HepG2 (cell line): Measurements from ENCODE around the gene SPAAR. TPM values are rescaled to one million over a fixed set of nuclear protein-coding genes. Genes with fewer than 3 reads are reported as not detected.

Source experiments
- ATAC-seq: fragments of 200-7000 bp; cut with Tn5 transposase; 3 replicates; pipeline ENCODE4 v1.9.1; 2020; ENCODE audit warnings: mild to moderate bottlenecking, moderate library complexity
- BruUV-seq: library from RNA; stranded (reverse); fragments of 400-500 nt; replicated peaks from 2 replicates; lab custom pipeline; 2021; lab: Mats Ljungman, UMichigan
- CTCF ChIA-PET: fragments of 300-600 bp; formaldehyde crosslinking; extraction: SDS; loops from one replicate; lab custom pipeline; 2021; ENCODE audit warnings: low total read pairs, inconsistent platforms, low intra/inter-chr PET ratio; lab: Yijun Ruan, JAX
- POLR2A ChIA-PET: fragments of 350-600 bp; sonication (Branson Sonifier 250); formaldehyde crosslinking; loops from one replicate; lab custom pipeline; 2020; ENCODE audit warnings: antibody characterized with exemption, inconsistent platforms; lab: Yijun Ruan, JAX
- DNase-seq: peaks from one replicate; pipeline ENCODE4 v3.0.0-alpha.2; 2015; ENCODE audit warnings: low spot score
- FAIRE-seq: peaks from 3 replicates; lab custom pipeline; 2011; peaks lifted over from hg19 to GRCh38; lab: Jason Lieb, UNC
- H2AFZ ChIP-seq: one replicate; pipeline ENCODE4 v1.6.1; 2011; ENCODE audit warnings: low read length, inconsistent platforms
- H3K27ac ChIP-seq: fragments of 300-600 bp; 3 replicates; pipeline ENCODE4 v1.8.0; 2011; ENCODE audit warnings: mixed run types, mild to moderate bottlenecking, mixed read lengths, low read length, inconsistent platforms; ENCODE audit not compliant: insufficient read depth; ENCODE audit errors: extremely low read length
- H3K27me3 ChIP-seq, 2 experiments: fragments of 200-600 bp in 1 of 2; 2 replicates in 1 of 2; 3 replicates in 1 of 2; pipeline versions ENCODE4 v1.6.0 to v1.8.0; 2011; ENCODE audit warnings: low read length in 2 of 2, mild to moderate bottlenecking in 2 of 2, moderate library complexity in 2 of 2, inconsistent platforms in 1 of 2; ENCODE audit not compliant: insufficient read depth in 2 of 2, control insufficient read depth in 1 of 2
- H3K36me3 ChIP-seq, 2 experiments: fragments of 200-600 bp in 1 of 2; replicated peaks in 1 of 2; 2 replicates in 1 of 2; 3 replicates in 1 of 2; pipeline versions ENCODE4 v1.5.1 to v1.8.0; 2011; ENCODE audit warnings: low read length in 2 of 2, inconsistent platforms in 1 of 2; ENCODE audit not compliant: insufficient read depth in 2 of 2, control insufficient read depth in 1 of 2
- H3K4me1 ChIP-seq: 2 replicates; pipeline ENCODE4 v1.5.1; 2012; ENCODE audit warnings: low read length, inconsistent platforms; ENCODE audit not compliant: insufficient read depth
- H3K4me2 ChIP-seq: 2 replicates; pipeline ENCODE4 v1.6.0; 2011; ENCODE audit warnings: low read depth, low read length, inconsistent platforms
- H3K4me3 ChIP-seq, 3 experiments: fragments of 200-600 bp in 1 of 3; sonication (generic), shearing (Covaris generic) in 1 of 3; replicated peaks in 1 of 3; 2 replicates each; pipeline ENCODE4 v1.5.1; 2011 to 2016; ENCODE audit warnings: low read length in 3 of 3, inconsistent platforms in 2 of 3, low read depth in 2 of 3, mild to moderate bottlenecking in 2 of 3, control low read depth in 1 of 3, mixed read lengths in 1 of 3; ENCODE audit not compliant: insufficient read depth in 1 of 3
- H3K79me2 ChIP-seq: one replicate; pipeline ENCODE4 v1.6.1; 2011; ENCODE audit warnings: low read length, inconsistent platforms; ENCODE audit not compliant: insufficient read depth
- H3K9ac ChIP-seq: 2 replicates; pipeline ENCODE4 v1.6.0; 2011; ENCODE audit warnings: mild to moderate bottlenecking, low read depth, low read length, inconsistent platforms; ENCODE audit not compliant: insufficient read depth
- H3K9me3 ChIP-seq: 2 replicates; pipeline ENCODE4 v1.5.1; 2012; ENCODE audit warnings: mild to moderate bottlenecking, low read length
- H4K20me1 ChIP-seq: 2 replicates; pipeline ENCODE4 v1.6.0; 2011; ENCODE audit warnings: inconsistent platforms, mild to moderate bottlenecking, low read length, moderate library complexity; ENCODE audit not compliant: insufficient read depth
- AFF4 ChIP-seq: sonication (generic); formaldehyde crosslinking; IDR thresholded peaks from 2 replicates; pipeline ENCODE4 v1.4.0; 2020; ENCODE audit warnings: missing genetic modification reagents
- ETS1 ChIP-seq: sonication (generic); formaldehyde crosslinking; IDR thresholded peaks from 2 replicates; pipeline ENCODE4 v1.4.0; 2020; ENCODE audit warnings: missing genetic modification reagents
- HNRNPH1 ChIP-seq: fragments of 200-400 bp; formaldehyde crosslinking; optimal IDR thresholded peaks from 2 replicates; pipeline ENCODE3; 2017; ENCODE audit warnings: mild to moderate bottlenecking, low read depth, low read length
- KLF9 ChIP-seq: IDR thresholded peaks from 2 replicates; pipeline ENCODE4 v1.6.1; 2016; ENCODE audit warnings: low read depth
- MTF2 ChIP-seq: sonication (generic); formaldehyde crosslinking; IDR thresholded peaks from 2 replicates; pipeline ENCODE4 v1.5.0; 2020; ENCODE audit warnings: missing genetic modification reagents, borderline replicate concordance
- NRL ChIP-seq: sonication (generic); formaldehyde crosslinking; IDR thresholded peaks from 2 replicates; pipeline ENCODE4 v1.5.0; 2020; ENCODE audit warnings: missing genetic modification reagents, mild to moderate bottlenecking, moderate library complexity, borderline replicate concordance
- RBAK ChIP-seq: sonication (generic); formaldehyde crosslinking; IDR thresholded peaks from 2 replicates; pipeline ENCODE4 v1.5.1; 2020; ENCODE audit warnings: mild to moderate bottlenecking, missing genetic modification reagents
- REPIN1 ChIP-seq: sonication (generic); formaldehyde crosslinking; IDR thresholded peaks from 2 replicates; pipeline ENCODE4 v1.8.0; 2022; ENCODE audit warnings: missing genetic modification reagents, low read depth, mild to moderate bottlenecking, borderline replicate concordance
- RFX3 ChIP-seq: IDR thresholded peaks from 2 replicates; pipeline ENCODE4 v1.6.1; 2016; ENCODE audit warnings: missing biosample characterization, missing genetic modification reagents
- SMARCE1 ChIP-seq: fragments of 450-650 bp; IDR thresholded peaks from 2 replicates; pipeline ENCODE4 v1.6.1; 2017; ENCODE audit warnings: borderline replicate concordance
- SPEN ChIP-seq: sonication (generic); formaldehyde crosslinking; IDR thresholded peaks from 2 replicates; pipeline ENCODE4 v1.5.1; 2020; ENCODE audit warnings: low read depth, mild to moderate bottlenecking, missing genetic modification reagents
- ZNF256 ChIP-seq: sonication (generic); formaldehyde crosslinking; conservative IDR thresholded peaks from 2 replicates; pipeline ENCODE4 v1.4.0; 2020; ENCODE audit warnings: missing genetic modification reagents
- ZNF33B ChIP-seq: sonication (generic); formaldehyde crosslinking; IDR thresholded peaks from 2 replicates; pipeline ENCODE4 v1.5.1; 2020; ENCODE audit warnings: mild to moderate bottlenecking, missing genetic modification reagents
- ZNF512 ChIP-seq: sonication (generic); formaldehyde crosslinking; IDR thresholded peaks from 2 replicates; pipeline ENCODE4 v1.4.0; 2020; ENCODE audit warnings: mild to moderate bottlenecking, missing genetic modification reagents
- WGBS: methylation state at CpG from one replicate; pipeline ENCODE4 v1.1.6; 2017; ENCODE audit warnings: low lambda C conversion rate; 5-methylcytosine and 5-hydroxymethylcytosine counted together
- in situ Hi-C: cut with HindIII; loops from 2 replicates; pipeline ENCODE4 v1.10.0; 2017; ENCODE audit warnings: low pct_unique_long_range_greater_than_20kb; ENCODE audit not compliant: extremely low pct_ligation_motif_present
- intact Hi-C: fragments of 100-400 bp; cut with micrococcal nuclease; formaldehyde crosslinking; loops from one replicate; pipeline ENCODE4 v1.10.0; 2022; ENCODE audit not compliant: unreplicated experiment
- polyA plus RNA-seq, 8 experiments: library from polyadenylated mRNA; depleted of rRNA in 3 of 8; stranded (reverse) in 7 of 8; unstranded in 1 of 8; fragments of >200 nt; fragmentation: Illumina TruSeq in 4 of 8; extraction: Trizol in 4 of 8; gene quantifications; 2 replicates each; pipeline versions ENCODE4 v1.2.1 to v1.2.3, GENCODE V29; 2011 to 2016; ENCODE audit warnings: low read depth in 4 of 8, missing spikeins in 1 of 8, mixed read lengths in 1 of 8; ENCODE audit not compliant: insufficient read depth in 1 of 8
- total RNA-seq, 5 experiments: library from RNA; depleted of rRNA; stranded (reverse); fragments of >200 nt; fragmentation: Illumina TruSeq; extraction: Trizol; gene quantifications; 2 replicates each; pipeline ENCODE4 v1.2.3, GENCODE V29; 2016; ENCODE audit warnings: low read depth in 1 of 5
- TF ChIP-seq, protein P1 (sequence below): sonication (generic); formaldehyde crosslinking; IDR thresholded peaks from 2 replicates; pipeline ENCODE4 v1.5.1; 2020; ENCODE audit warnings: mild to moderate bottlenecking, missing genetic modification reagents, moderate library complexity

SPAAR gene
- total and polyA plus RNA-seq, 2 of the 13 experiments (the other 11 are each of a cell fraction or from before 2014, with no cell fraction given) = 0.07 TPM; not detected in 1

- ATAC-seq = no peak
- Histone ChIP-seq H3K27me3 (peaks cover 0 to 10% of the 10 kb centered on the region in 2 experiments; a peak in 2 of 5 replicates), H4K20me1 (no peaks in the 10 kb centered on the region), H3K4me1 (no peaks in the 10 kb centered on the region), H3K36me3 (no peaks in the 10 kb centered on the region), H2AFZ (no peak overlapping the region), H3K79me2 (no peaks in the 10 kb centered on the region), H3K9me3 (peaks cover 5% of the 10 kb centered on the region; the same call in 1 of the 2 replicates), H3K27ac (no peak overlapping the region), H3K4me3 (no peak overlapping the region), H3K4me2 (no peak overlapping the region), H3K9ac (no peak overlapping the region)
- CTCF ChIA-PET = no interaction called here
- 20% methylated on average over 2 of the region's 2 CpGs for WGBS
- no peak for TF ChIP-seq SMARCE1
- TF ChIP-seq ZNF256 (CRISPR knock-in tag) = no peak
- no peak for TF ChIP-seq SPEN (CRISPR knock-in tag)
- TF ChIP-seq, protein P1, sequence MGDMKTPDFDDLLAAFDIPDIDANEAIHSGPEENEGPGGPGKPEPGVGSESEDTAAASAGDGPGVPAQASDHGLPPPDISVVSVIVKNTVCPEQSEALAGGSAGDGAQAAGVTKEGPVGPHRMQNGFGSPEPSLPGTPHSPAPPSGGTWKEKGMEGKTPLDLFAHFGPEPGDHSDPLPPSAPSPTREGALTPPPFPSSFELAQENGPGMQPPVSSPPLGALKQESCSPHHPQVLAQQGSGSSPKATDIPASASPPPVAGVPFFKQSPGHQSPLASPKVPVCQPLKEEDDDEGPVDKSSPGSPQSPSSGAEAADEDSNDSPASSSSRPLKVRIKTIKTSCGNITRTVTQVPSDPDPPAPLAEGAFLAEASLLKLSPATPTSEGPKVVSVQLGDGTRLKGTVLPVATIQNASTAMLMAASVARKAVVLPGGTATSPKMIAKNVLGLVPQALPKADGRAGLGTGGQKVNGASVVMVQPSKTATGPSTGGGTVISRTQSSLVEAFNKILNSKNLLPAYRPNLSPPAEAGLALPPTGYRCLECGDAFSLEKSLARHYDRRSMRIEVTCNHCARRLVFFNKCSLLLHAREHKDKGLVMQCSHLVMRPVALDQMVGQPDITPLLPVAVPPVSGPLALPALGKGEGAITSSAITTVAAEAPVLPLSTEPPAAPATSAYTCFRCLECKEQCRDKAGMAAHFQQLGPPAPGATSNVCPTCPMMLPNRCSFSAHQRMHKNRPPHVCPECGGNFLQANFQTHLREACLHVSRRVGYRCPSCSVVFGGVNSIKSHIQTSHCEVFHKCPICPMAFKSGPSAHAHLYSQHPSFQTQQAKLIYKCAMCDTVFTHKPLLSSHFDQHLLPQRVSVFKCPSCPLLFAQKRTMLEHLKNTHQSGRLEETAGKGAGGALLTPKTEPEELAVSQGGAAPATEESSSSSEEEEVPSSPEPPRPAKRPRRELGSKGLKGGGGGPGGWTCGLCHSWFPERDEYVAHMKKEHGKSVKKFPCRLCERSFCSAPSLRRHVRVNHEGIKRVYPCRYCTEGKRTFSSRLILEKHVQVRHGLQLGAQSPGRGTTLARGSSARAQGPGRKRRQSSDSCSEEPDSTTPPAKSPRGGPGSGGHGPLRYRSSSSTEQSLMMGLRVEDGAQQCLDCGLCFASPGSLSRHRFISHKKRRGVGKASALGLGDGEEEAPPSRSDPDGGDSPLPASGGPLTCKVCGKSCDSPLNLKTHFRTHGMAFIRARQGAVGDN = no peak
- TF ChIP-seq REPIN1 (CRISPR knock-in tag) = no peak
- no peak for TF ChIP-seq KLF9 (CRISPR knock-in tag)
- TF ChIP-seq RFX3 = no peak
- TF ChIP-seq AFF4 (CRISPR knock-in tag) = no peak
- TF ChIP-seq NRL (CRISPR knock-in tag) = no peak
- no peak for TF ChIP-seq ZNF512
- no peak for TF ChIP-seq RBAK
- TF ChIP-seq HNRNPH1 = no peak
- no peak for TF ChIP-seq ETS1 (CRISPR knock-in tag)
- no peak for TF ChIP-seq ZNF33B
- no peak for TF ChIP-seq MTF2
- in situ Hi-C loops (no loop called here), intact Hi-C loops (no loop called here)
- FAIRE-seq = no peak
- POLR2A ChIA-PET = no interaction called here
- no peak for DNase-seq
- BruUV-seq = no TSS peak
Measured at GRCh38 chr9:35948451-35948850, 39.2 kb downstream of the SPAAR start.
